D341Med (cell line): Measurements from ENCODE around the gene PRUNE1.
A peak's percentile ranks its signal among the peaks of the same experiment; 100 is the strongest.

Experiments used
- DNase-seq: peaks from one replicate; pipeline ENCODE4 v3.0.0; 2012; ENCODE audit warnings: low spot score

PRUNE1 gene

DNA sequence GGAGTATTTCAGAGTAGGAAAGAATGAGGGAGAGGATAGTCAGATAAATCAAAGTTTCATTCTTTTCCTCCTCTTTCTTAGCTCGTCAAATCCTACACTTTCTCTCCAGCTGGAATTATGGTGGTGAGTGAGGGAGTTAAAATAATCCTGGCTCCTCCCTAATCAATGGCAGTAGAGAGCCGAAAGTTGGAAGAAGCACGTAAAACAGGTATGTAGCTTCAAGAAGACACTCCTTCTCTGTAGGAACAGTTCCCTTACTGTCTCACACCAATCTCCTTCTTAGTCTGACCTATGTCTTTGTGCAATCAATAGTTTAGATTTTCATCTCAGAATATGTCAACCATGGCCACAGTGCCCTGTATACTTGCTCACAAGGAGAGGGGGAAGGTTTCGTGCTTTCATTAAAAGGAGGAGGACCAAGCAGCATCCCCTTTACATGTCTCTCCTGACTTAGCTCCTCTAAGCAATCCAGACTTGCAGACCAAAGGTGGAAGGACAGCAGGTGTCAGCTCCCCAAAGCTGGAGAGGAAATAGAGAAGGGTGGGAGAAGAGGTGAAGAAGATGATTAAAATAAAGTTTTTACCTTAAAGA, 2.4 kb upstream of the PRUNE1 start:
- DNase-seq, result no peak

DNA sequence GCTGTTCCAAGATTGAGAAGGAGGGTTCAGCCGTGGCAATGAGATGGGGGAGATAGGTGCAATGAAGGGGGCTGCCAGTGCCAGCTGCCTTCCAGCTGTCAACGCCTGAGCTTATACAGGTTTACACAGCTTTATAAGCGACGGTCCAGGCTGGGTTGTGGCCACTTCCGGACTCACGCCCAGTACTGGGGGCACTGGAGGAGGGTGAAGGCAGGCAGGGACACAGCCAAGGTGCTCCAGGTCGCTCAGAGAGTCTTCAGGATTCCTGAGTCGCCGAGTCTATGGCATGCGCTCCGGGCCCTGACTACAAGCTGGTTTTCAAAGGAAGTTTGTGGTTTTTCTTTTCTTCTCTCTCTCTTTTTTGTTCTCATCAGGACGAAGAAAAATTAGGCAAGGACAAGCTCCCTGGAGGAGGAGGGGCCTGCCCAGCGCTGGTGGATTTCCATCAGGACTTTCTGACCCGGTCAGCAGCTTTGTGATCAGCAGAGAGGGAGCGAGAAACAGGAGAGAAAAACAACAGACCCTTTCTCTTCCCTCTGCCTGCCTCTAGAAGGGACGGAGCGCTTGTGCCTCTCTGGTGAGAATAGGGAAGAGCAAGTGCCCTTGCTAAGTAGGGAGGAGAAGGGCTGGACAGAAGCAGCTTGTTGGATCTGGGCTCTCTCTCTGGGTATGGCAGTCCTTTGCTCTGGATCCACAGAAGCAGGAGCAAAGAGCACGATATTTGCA, 1.8 kb upstream of the PRUNE1 start, which contains the start of gene MINDY1:
Gene MINDY1 (minus strand): TSS at position 576 of the 726 bp plus-strand sequence. CDS start 4,285 bp downstream, outside the sequence.
- peak; percentile 84 for DNase-seq

DNA sequence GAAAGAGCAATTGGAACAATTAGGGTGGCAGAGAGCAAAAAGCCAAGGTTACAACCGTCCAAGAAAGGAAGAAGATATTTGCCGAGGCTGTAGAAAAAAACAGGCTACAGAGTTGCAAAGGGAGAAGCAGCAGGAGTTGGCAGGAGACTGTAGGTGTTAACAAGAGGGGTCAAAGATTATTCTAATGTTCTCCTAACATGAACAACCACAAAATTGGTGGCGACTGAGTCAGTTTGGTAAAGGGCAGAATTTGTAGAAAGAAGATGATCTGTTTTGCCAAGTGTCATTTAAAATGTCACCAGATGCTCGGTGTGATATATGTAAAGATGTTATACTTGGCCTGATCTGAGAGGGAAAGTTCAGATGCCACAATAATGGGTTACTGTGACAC, 401 bp upstream of the PRUNE1 start:
- no peak for DNase-seq

DNA sequence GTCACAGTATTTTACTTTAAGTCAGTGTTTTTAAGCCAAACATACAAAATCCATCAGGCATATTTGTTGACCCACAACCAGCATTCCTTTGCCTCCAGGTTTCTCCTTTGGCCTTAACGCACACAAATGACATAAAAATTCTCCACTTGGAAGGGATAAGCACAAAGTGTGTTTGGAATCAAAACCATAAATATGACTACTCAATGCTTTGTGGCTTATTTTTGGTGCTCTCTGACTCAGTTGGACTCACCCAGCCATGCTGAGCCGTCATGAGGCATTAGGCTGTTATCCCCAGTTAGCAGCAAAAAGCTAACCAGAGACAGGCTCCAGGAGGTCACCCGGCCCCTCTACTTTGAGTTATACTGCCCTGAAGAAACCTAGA, 948 bp downstream of the PRUNE1 start:
- DNase-seq, result no peak

DNA sequence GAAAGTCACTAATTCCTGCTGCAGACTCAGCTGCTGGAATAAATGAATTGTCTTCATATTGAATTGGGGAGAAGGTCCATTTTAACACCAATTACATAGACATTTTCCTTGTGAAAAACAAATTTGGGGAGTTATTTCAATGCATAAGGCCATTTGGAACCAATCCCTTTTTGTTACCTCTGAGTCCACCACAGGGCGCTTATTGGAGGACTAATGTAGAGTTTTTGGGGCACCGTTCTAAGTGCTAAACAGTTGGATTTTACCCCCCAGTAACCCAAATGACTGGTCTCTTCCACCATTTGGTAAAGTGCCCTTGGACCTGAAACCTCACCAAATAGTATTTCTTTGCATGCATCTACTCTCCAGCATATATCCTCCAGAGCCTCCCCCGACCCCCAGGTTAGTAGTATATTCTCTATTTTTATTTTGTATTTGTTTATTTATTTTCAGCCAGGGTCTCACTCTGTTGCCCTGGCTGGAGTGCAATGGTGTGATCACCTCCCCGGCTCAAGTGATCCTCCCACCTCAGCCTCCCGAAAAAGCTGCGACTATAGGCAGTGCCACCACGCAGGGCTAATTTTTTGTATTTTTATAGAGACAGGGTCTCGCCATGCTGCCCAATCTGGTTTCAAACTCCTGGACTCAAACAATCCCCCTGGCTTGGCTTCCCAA, 1.6 kb downstream of the PRUNE1 start:
- no peak for DNase-seq

DNA sequence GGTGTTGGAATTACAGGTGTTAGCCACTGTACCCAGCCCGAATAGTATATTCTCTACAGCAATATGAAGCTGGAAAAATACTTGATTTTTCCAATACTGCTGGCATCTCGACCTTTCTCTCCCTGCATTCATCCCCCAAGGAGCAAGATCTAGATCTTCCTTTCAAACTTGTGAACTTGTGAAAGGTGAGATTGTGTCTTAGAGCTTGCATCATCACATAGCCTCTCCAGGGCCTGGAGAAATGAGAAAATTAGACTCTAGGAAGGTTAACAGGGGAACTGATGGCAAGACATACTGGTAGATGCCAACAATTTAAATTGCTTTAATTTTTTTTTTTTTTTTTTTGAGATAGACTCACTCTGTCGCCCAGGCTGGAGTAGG, 2.1 kb downstream of the PRUNE1 start:
- DNase-seq, result no peak

DNA sequence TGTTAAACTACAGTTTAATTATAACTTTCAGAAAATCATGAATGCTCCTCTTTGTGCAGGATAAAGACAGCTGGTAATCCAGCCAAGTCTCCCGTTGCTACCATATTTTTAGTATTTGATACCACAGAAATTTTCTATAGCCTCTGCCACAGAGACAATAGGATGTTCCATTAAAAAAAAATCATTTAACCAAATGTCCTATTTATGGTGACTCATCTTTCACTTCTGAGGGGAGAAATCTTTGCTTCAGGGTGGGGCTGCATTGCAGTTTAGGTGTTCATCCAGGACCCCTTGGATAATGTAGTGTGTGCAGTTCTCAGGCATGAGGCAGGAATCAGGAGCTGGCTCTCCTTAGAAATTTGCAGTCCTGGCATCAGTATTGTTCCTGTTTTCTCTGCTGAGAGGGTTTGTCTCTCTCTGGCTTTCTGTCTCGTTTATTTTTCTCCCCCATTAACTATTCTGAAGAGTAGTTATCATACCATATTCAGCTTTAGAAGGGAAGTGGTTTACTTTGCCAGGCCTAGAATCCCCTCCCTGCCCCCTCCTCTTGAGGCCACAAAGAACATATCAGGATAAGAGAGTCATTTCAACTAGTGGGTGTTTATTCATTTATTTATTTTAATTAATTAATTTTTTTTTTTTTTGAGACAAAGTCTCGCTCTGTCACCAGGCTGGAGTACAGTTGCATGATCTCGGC, 3.1 kb downstream of the PRUNE1 start:
- DNase-seq, result no peak

DNA sequence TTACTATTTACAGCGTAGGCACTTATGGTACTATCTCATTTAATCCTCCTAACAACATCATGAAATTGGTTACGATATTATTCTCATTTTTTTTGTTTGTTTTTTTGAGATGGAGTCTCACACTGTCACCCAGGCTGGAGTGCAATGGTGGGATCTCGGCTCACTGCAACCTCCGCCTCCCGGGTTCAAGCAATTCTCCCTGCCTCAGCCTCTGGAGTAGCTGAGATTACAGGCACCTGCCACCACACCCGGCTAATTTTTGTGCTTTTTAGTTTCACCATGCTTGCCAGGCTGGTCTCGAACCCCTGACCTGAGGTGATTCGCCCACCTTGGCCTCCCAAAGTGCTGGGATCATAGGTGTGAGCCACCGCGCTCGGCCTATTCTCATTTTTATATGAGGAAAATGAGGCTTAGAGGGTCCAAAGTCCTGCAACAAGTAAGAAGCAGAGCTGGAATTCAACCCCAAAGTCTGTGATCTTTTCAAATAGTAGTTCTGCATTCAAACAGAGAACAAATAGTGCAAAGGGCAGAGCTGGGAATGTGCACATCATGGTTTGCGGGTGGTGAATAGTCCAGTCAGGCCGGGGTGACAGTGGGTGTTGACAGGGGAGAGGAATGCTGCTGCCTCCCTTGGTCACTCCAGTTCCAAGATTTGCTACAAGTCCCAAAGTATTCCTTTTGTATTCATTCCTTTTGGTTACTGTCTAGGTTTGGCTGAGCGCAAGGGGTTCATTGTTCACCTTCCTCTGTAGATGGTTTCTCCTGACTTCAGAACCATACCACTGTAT, 4.6 kb downstream of the PRUNE1 start:
- DNase-seq, result no peak

DNA sequence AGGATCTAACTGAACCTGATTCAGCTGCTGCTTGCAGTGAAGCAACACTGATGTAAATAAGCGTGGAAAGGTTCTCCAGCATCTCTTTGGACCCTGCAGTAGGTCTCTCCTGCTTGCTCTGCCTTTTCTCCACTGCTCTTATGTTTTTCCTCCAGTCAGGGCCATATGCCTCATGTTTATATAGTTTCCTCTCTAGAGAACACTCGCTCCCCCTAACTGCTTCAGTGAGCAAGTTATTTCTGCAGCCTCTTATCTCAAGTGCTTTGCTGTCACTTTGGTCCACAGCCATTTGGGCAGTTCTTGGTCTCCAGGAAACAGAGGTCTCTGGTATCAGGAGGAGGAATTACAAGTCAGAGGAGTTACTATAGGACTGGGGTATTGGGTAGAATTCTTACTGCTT, 5.3 kb downstream of the PRUNE1 start:
- DNase-seq, result no peak

DNA sequence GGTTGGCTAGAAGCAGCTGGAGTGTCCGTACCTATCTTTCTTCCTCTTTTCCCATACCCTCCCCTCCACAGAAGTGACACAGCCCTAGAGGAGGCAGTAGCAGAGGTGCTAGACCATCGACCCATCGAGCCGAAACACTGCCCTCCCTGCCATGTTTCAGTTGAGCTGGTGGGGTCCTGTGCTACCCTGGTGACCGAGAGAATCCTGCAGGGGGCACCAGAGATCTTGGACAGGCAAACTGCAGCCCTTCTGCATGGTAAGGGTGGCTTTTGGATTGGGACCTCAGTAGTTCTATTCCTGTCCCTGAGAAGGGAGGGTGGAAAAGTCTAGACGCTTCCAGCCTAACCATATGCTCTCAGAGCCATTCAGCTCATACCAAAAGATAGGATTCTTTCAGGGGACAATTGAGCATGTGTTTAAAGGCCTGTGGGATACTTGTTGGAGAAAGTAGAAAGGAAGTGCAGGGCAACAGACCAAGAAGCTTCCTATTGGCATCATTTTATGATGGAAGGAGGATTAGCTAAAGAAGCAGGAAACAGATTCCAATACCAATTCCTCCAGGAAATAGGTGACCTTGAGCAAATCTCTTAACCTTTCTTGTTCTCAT, 16.4 kb downstream of the PRUNE1 start:
- DNase-seq, result peak; percentile 88

DNA sequence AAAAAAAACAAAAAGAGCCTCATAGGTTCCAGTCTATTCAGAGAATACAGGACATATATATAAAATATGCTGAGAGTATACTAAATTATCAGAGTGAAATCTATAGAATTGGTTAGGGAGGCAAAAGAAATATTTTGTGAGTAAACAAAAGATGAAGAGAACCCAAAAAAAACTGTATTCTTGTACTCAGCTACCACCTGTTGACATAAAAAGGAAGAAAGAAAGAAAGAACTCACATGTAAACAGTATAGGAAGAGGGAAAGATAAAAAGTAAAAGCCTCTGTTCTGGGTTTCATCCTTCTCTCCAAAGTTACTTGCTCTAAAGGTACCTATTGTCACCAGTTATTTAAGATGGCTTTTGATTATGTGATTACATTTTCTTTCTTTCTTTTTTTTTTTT, 18.2 kb downstream of the PRUNE1 start:
- DNase-seq, result no peak

DNA sequence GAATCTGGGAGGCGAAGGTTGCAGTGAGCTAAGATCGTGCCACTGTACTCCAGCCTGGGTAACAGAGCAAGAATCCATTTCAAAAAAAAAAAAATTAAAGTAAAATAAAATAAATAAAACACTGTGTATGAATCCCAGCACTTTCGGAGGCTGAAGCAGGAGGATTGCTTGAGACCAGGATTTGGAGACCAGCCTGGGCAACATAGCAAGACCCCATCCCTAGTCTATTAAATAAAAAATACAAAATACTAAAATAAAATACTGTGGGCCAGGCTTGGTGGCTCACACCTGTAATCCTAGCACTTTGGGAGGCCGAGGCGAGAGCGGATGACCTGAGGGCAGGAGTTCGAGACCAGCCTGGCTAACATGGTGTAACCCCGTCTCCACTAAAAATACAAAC, 23.9 kb downstream of the PRUNE1 start:
- no peak for DNase-seq

DNA sequence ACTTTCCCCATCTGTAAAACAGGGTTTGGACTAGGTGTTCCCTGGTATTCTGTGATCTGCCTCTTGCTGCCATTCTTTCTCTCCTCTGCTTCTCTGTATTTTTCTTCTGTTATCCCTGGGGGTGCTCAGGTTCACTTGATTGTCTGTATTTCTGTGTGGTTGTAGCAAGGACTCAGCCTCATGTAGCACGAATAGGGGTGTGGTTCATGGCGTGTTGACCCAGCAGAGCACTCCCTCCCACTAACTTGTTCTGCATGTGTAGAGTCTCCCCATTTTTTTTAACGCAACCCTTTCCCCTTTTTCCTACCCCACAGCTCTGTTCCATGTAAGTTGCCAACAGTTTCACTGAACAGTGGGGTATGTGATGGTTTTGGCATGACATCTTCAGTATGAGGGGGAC, 26.9 kb downstream of the PRUNE1 start:
- no peak for DNase-seq

DNA sequence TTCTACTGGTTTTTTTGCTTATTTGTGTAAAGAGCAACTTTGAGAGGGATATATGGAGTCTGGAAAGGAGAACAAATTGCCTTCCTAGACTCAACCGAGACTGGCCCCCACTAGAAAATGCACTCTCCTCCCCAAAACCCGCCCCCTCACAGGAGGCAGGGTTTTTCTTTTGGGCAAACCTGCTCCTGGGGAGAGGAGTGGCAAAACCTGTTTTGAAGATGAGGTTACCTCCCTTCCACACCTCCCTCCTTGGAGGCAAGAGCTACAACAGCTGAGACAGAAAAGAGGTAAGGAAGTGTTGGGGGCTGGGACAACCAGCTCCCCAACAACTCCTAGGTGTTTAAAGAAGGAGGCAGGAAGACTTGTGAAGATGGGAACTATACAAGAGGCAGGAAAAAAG, 28.1 kb downstream of the PRUNE1 start, which contains the start of gene BNIPL:
Gene BNIPL (plus strand): TSS at position 231 of the 400 bp plus-strand sequence. CDS start 140 bp downstream, at position 371.
- DNase-seq, result peak; percentile 24

DNA sequence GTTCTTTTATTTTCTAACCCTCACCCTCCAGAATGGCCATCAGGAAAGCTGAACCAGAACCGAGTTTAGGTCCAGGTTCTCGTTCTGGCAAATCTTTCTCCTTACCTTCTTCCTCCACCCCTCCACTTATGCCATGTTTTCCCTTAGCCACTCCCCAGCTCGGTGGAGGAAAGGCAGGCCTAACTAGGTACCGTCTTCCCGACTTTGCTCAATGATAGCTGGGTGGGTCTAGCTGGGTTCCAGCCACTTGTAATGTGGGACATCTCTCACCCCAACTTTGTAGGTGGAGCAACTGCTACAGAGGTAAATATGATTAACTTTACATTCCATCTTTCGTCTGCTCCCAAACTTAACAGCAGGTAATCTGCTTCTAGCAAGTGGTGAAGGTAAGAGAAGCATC, 28.8 kb downstream of the PRUNE1 start:
- no peak for DNase-seq

DNA sequence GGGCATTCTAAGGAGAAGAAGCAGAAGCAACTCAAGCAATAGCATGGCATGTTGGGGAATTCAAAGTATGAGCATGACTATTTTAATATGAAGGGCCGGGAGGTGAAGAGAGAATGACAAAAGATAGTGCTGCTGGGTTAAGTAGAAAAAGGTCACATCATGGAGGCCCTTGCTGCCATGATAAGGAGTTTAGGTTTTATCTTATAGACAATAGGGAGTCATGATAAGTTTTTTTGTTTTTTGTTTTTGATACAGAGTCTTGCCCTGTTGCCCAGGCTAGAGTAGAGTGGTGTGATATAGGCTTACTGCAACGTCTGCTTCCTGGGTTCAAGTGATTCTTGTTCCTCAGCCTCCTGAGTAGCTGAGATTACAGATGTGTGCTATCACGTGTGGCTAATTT, 31.3 kb downstream of the PRUNE1 start:
- DNase-seq, result no peak

DNA sequence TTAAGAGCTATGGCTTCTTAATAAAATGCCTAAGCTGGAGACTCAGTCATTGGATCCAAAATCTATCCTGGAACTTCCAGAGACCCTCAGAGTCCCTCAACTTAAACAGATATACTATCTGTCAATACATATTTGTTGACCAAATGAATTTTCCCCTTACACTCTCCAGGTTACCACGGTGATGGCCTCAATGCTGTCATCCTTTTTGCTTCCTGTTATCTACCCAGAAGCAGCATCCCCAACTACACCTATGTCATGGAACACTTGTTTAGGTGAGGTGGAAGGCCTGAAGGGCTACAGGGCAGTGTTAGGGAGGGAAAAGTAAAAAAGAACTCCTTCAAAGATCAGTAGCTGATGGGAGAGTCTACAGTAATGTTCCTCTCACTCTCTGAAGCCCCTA, 34.9 kb downstream of the PRUNE1 start:
- no peak for DNase-seq

DNA sequence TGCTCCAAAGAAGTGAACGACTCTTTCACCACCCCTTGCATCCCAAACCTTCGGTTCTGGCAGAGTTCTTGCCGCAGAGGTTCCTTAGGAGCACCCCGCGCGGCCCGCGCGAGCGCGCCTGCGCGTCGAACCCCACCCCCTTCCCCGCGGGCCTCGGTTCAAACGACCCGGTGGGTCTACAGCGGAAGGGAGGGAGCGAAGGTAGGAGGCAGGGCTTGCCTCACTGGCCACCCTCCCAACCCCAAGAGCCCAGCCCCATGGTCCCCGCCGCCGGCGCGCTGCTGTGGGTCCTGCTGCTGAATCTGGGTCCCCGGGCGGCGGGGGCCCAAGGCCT, 39.3 kb downstream of the PRUNE1 start, which contains the start of gene C1orf56:
Gene C1orf56 (plus strand): TSS at position 161 of the 334 bp plus-strand sequence. CDS start 97 bp downstream, at position 258.
- DNase-seq, result peak; percentile 86

DNA sequence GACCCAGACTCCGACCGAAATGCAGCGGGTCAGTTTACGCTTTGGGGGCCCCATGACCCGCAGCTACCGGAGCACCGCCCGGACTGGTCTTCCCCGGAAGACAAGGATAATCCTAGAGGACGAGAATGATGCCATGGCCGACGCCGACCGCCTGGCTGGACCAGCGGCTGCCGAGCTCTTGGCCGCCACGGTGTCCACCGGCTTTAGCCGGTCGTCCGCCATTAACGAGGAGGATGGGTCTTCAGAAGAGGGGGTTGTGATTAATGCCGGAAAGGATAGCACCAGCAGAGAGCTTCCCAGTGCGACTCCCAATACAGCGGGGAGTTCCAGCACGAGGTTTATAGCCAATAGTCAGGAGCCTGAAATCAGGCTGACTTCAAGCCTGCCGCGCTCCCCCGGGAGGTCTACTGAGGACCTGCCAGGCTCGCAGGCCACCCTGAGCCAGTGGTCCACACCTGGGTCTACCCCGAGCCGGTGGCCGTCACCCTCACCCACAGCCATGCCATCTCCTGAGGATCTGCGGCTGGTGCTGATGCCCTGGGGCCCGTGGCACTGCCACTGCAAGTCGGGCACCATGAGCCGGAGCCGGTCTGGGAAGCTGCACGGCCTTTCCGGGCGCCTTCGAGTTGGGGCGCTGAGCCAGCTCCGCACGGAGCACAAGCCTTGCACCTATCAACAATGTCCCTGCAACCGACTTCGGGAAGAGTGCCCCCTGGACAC, 39.8 kb downstream of the PRUNE1 start:
- peak; percentile 60 for DNase-seq

DNA sequence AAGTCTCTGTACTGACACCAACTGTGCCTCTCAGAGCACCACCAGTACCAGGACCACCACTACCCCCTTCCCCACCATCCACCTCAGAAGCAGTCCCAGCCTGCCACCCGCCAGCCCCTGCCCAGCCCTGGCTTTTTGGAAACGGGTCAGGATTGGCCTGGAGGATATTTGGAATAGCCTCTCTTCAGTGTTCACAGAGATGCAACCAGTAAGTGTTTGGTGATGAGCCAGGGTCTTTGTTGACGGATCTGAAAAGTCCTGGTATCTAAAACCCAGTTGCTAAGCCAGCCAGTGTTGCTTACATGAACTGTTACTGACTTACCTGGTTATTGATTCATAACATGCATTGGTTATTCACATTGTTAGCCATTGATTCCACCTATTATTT, 40.4 kb downstream of the PRUNE1 start:
- no peak for DNase-seq

DNA sequence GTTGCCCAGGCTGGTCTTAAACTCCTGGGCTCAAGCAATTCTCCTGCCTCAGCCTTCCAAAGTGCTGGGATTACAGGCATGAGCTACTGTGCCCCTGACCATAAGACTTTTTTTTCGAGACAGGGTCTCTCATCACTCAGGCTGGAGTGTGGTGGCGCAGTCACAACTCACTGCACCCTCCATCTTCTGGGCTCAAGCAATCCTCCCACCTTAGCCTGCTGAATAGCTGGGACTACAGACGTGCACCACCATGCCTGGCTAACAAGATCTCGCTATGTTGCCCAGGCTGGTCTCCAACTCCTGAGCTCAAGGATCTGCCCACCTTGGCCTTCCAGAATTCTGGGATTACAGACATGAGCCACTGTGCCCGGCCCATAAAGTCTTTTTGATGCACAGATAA, 41.2 kb downstream of the PRUNE1 start:
- no peak for DNase-seq
